SJCRH30 (cell line): ENCODE data around the gene RLF. TPM values are rescaled to one million over a fixed set of nuclear protein-coding genes. Genes with fewer than 3 reads are reported as not detected.
A peak's percentile ranks its signal among the peaks of the same experiment; 100 is the strongest.
"Not testable (repeated sequence)": the region's sequence is repeated elsewhere in the genome, so short reads cannot be mapped to it uniquely, and the experiment has no call there.

Experiments
- DNase-seq, 2 experiments: peaks; one replicate each; pipeline ENCODE4 v3.0.0-alpha.2; 2015 to 2020
- H3K27ac ChIP-seq: fragments of 250-450 bp; sonication (Bioruptor Pico); 2 replicates; pipeline ENCODE4 v1.5.1; 2020; ENCODE audit warnings: mild to moderate bottlenecking, moderate library complexity
- H3K27me3 ChIP-seq: fragments of 250-450 bp; sonication (Bioruptor Pico); 2 replicates; pipeline ENCODE4 v1.5.1; 2020; ENCODE audit warnings: mild to moderate bottlenecking, moderate library complexity
- H3K36me3 ChIP-seq: fragments of 250-450 bp; sonication (Bioruptor Pico); 2 replicates; pipeline ENCODE4 v1.5.1; 2020; ENCODE audit warnings: mild to moderate bottlenecking, moderate library complexity
- H3K4me1 ChIP-seq: fragments of 250-450 bp; sonication (Bioruptor Pico); 2 replicates; pipeline ENCODE4 v1.5.1; 2020; ENCODE audit warnings: mild to moderate bottlenecking, moderate library complexity
- H3K4me3 ChIP-seq: fragments of 250-450 bp; sonication (Bioruptor Pico); 2 replicates; pipeline ENCODE4 v1.5.1; 2020; ENCODE audit warnings: mild to moderate bottlenecking, moderate library complexity
- H3K9me3 ChIP-seq: fragments of 250-450 bp; sonication (Bioruptor Pico); replicated peaks from 2 replicates; pipeline ENCODE4 v1.5.1; 2020; ENCODE audit warnings: mild to moderate bottlenecking, moderate library complexity
- total RNA-seq: library from RNA; depleted of rRNA; stranded (reverse); fragments of >200 nt; shearing (Covaris generic); gene quantifications from 2 replicates; pipeline ENCODE4 v1.2.3, GENCODE V29; 2014

Gene RLF
- total RNA-seq, 1 experiment from 2014 or later: 37.5 TPM

DNA sequence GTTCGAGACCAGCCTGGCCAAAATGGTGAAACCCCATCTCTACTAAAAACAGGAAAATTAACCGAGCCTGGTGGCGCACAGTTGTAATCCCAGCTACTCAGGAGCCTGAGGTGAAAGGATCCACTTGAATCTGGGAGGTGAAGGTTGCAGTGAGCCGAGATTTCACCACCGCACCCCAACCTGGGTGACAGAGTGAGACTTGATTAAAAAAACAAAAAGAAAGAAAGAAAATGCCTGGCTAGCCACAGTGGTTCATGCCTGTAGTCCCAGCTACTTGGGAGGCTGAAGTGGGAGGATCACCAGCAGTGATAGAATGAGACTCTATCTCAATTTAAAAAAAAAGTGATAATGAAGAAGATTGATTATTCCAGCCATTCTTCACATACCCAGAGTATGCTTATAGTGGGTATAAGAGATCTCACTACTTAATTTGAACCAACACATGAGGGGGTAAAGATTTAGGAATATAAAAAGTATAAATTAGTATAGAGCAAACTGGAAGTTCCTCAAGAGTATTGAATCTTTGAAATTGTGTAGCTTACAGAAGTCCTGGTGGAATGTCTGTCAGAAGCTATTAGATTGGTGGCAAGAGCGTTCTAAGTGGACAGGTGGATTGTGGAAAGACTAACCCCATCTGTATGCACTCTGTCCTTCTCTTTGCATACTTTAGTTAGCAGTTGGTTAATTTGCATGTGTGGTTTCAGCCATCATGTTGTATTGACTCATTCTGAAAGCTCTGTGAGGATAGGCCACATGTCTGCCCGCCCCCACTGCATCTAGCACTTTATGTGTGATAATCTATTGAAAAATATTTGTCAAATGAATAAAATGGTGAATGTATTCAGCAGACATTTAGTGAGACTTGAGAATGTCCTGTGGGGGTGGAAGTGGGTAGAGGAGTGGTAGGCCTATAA, 25.0 kb downstream of the RLF start:
- DNase-seq: peak in 1 of 2 experiments; percentile 22
- no peaks in the 10 kb centered on the region for H3K9me3 ChIP-seq
- no peak overlapping the region for H3K27ac ChIP-seq
- no peak overlapping the region for H3K4me3 ChIP-seq
- H3K4me1 ChIP-seq: peaks cover 10% of the 10 kb centered on the region; the same call in 1 of the 2 replicates
- peaks cover 12% of the 10 kb centered on the region for H3K36me3 ChIP-seq
- H3K27me3 ChIP-seq: no peaks in the 10 kb centered on the region

DNA sequence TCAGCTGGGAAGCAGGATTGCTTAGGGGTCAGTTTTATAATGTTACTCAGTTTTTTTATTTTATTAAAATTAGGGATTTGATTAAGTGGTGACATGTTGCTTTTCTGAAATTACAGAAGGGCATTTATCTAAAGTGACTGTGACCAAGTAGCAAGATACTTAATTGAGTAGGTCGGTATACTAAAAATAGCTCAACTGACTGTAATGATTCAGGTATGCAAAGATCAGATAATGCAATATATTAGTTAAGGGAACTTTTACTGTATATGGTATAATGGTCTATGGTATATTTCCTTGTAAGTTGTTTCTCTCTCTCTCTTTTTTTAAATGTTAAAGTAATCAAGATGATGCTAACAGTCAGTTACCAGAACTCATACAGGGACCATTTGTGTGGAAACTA, 26.2 kb downstream of the RLF start:
- no peak for DNase-seq
- Histone ChIP-seq H3K27ac (no peak overlapping the region), H3K9me3 (no peaks in the 10 kb centered on the region), H3K4me3 (no peak overlapping the region), H3K36me3 (peaks cover 20% of the 10 kb centered on the region), H3K27me3 (no peaks in the 10 kb centered on the region), H3K4me1 (peaks cover 10% of the 10 kb centered on the region; the same call in 1 of the 2 replicates)

DNA sequence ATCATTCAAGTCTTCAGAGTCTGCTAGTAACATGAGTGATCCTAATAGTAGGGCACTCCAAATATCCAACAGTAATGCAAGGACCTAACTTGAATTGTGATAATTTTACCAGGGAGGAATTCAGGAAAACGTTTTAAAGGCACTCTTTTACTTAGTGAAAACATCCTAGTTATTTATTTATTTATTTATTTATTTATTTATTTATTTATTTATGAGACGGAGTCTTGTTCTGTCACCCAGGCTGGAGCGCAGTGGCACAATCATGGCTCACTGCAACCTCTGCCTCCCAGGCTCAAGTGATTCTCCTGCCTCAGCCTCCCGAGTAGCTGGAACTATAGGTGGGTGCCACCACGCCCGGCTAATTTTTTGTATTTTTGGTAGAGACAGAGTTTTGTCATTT, 33.5 kb downstream of the RLF start:
- H3K27me3 ChIP-seq, DNase-seq, H3K4me3 ChIP-seq, H3K4me1 ChIP-seq, H3K27ac ChIP-seq, H3K9me3 ChIP-seq: not testable (repeated sequence)
- H3K36me3 ChIP-seq: peaks cover 31% of the 10 kb centered on the region

DNA sequence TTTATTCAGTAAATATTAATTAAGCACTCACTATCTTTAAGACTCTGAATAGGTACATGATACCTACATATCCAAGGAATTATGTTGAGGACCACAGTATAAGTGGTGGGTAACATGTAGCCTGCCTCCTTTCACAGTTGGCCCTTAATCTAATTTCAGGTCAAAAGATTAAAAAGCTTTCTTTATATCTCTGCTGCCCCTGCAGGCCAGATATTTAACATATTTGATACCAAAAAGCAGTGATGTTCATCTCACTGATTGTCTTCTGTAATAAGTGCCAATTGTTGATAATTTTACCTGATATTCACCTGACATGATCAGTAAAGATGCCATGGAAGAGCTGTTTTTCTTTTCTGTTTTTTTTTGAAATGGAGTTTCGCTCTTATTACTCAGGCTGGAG, 36.5 kb downstream of the RLF start:
- Histone ChIP-seq H3K27ac (no peak overlapping the region), H3K27me3 (no peaks in the 10 kb centered on the region), H3K4me3 (no peak overlapping the region), H3K4me1 (no peaks in the 10 kb centered on the region), H3K9me3 (no peaks in the 10 kb centered on the region), H3K36me3 (peaks cover 20% of the 10 kb centered on the region)
- DNase-seq: no peak

DNA sequence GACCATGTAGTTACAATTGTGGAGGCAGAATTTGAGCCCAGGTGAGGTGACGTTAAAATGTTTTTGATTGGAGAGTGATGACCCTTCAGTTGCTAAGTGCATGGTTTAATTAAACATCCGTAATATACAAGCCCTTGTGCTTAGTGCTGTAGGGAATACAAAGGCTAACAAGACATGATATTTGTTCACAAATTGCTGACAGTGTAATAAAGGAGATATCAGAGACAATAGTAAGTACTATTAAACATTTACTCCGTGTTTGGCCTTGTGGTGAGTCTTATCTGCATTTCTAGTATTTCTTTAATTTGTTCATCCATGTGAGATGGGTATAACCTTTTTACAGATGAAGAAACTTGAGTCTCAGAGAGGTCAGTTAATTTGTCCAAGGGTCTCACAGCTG, 37.9 kb downstream of the RLF start:
- H3K27me3 ChIP-seq: no peaks in the 10 kb centered on the region
- H3K36me3 ChIP-seq: peaks cover 22% of the 10 kb centered on the region
- H3K4me3 ChIP-seq: no peak overlapping the region
- no peak for DNase-seq
- no peaks in the 10 kb centered on the region for H3K9me3 ChIP-seq
- no peaks in the 10 kb centered on the region for H3K4me1 ChIP-seq
- H3K27ac ChIP-seq: no peak overlapping the region

DNA sequence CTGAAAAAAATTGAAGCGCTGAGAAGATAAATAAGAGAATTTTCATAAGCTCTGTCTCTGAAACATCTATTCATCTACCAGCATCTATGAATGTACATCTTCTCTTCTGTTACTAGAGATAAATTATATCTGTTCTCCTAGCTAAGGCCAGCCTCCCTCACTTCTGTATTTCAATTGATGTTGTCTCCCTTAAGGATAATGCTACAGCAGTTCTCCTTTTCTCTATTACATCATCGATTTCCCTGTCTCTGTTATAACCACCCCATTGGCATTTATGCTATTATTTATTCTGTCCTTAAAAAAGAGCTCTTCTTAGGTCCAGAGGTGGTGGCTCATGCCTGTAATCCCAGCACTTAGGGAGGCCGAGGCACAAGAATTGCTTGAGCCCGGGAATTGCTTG, 43.7 kb downstream of the RLF start:
- no peak overlapping the region for H3K4me3 ChIP-seq
- DNase-seq: no peak
- no peaks in the 10 kb centered on the region for H3K4me1 ChIP-seq
- H3K9me3 ChIP-seq: no peaks in the 10 kb centered on the region
- H3K27me3 ChIP-seq: no peaks in the 10 kb centered on the region
- no peak overlapping the region for H3K27ac ChIP-seq
- H3K36me3 ChIP-seq: peaks cover 27% of the 10 kb centered on the region

DNA sequence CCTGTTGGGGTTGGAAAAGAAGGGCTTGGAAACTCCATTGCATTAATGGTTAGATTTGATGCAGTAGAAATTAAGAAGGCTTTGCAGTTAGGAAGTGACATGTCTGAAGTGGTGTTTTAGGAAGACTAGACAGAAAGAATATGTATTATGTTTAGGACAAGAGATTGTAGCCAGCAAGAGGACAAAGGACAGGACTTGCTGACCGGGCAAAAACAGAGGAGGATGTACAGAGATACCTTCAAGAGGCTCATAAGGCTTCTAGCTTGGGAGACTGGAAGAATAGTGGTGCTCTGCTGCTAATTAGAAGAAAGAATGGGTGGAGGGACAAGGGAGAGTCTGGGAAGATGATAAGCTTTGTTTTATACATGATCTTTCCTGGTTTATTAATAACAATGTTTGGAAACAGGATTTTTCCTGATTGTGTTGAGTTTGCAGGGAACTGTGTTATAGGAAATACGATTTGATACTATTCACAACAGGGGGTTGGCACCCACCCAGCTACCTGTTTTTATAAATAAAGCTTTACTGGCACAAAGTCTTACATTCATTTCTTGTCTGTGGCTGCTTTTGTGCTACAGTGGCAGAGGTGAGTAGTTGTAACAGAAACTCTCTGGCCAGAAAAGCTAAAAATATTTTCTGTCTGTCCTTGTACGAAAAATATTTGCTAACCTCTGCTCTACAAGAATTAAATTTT, 49.5 kb downstream of the RLF start:
- 0 out of 2 replicates have a peak, but pooled peaks cover 3% of the 10 kb centered on the region for H3K9me3 ChIP-seq
- peaks cover 47% of the 10 kb centered on the region for H3K36me3 ChIP-seq
- no peak for DNase-seq
- H3K27me3 ChIP-seq: no peaks in the 10 kb centered on the region
- no peaks in the 10 kb centered on the region for H3K4me1 ChIP-seq
- H3K4me3 ChIP-seq: no peak overlapping the region
- no peak overlapping the region for H3K27ac ChIP-seq

DNA sequence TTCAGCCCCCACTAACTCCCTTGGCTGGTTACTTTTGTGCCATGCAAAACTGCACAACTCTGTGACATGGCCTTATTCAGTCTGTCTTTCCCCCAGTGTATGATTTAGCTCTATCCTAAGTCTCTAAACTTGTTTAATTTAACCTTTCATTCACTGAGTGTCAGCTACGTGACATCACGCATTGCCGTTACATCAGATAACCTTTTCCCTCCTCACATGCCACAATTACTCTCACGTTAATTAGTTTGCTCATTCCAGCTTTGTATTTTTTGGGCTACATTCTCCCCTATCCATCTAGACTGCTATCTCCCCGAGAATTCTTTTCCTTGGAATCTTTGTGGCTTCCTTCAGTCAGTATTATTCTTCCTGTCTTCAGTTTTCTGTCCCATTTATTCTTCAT, 57.1 kb downstream of the RLF start:
- H3K27ac ChIP-seq: no peak overlapping the region
- no peak overlapping the region for H3K4me3 ChIP-seq
- no peak for DNase-seq
- no peaks in the 10 kb centered on the region for H3K9me3 ChIP-seq
- H3K4me1 ChIP-seq: no peaks in the 10 kb centered on the region; the same call in 1 of the 2 replicates
- no peaks in the 10 kb centered on the region for H3K27me3 ChIP-seq
- H3K36me3 ChIP-seq: peaks cover 25% of the 10 kb centered on the region

DNA sequence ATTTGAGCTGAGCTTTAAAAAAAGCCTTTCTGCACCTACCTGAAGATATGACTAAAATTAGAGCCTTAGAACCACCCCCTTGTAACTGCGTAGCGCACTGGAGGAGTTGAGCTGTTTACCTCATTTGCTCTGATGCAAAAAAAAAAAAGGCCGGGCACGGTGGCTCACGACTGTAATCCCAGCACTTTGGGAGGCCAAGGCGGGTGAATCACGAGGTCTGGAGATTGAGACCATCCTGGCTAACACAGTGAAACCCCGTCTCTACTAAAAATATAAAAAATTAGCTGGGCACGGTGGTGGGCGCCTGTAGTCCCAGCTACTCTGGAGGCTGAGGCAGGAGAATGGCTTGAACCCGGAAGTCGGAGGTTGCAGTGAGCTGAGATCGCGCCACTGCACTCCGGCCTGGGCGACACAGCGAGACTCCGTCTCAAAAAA, 60.3 kb downstream of the RLF start:
- DNase-seq, H3K9me3 ChIP-seq, H3K27ac ChIP-seq, H3K4me3 ChIP-seq, H3K27me3 ChIP-seq, H3K4me1 ChIP-seq: not testable (repeated sequence)
- peaks cover 19% of the 10 kb centered on the region for H3K36me3 ChIP-seq

DNA sequence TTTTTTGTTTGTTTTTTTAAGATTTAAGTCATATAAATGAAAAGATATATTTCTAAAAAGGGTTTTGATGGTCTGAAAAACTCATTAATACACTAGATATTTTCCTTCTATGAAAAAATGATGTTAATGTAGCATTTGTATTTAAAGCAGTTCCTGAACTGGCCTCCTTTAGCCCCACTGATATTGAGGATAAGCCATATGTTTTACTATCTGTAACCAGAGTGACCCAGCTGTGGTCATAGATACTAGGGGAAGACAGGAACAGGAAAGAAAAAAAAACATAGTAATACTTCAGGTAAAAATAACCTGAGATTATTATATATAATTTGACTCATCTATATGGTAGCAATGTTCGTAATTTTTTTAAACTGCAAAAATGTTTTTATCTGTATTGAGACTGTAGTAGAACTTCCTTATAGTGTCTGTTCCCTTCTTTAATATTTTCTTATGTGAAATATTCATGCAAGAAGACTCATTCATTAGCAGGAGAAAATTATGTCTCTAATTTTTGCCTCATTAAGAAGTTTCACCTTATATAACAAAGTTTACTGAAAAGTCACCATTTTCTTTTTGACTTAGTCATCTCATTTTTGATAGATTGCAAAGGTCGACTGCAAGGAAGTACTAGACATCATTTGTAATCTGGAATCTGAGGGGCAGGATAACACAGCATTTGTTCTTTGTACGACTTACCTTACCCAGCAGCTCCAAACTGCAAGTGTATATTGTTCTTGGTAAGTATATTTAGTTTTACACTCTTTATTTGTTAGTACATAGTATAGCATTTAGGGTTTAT, 61.0 kb downstream of the RLF start:
- H3K9me3 ChIP-seq: no peaks in the 10 kb centered on the region
- H3K27me3 ChIP-seq: no peaks in the 10 kb centered on the region
- DNase-seq: no peak
- no peak overlapping the region for H3K27ac ChIP-seq
- H3K4me3 ChIP-seq: no peak overlapping the region
- no peaks in the 10 kb centered on the region; the same call in 1 of the 2 replicates for H3K4me1 ChIP-seq
- peaks cover 22% of the 10 kb centered on the region for H3K36me3 ChIP-seq

DNA sequence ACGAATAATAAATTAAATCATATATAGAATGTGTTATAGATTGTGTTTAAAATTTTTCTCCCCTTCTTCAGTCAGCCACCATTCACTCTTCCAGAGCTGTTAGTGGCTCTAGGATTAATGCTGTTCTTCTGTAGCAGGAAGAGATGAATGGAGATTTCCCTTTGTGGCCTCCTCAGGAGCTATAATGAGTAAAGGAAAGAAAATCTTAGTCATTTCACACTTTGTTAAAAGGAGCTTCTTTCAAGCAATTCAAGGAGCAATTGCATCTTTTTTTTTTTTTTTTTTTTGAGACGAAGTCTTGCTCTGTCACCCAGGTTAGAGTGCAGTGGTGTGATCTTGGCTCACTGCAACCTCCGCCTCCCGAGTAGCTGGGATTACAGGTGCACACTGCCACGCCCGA, 62.9 kb downstream of the RLF start:
- DNase-seq: no peak
- no peaks in the 10 kb centered on the region for H3K27me3 ChIP-seq

DNA sequence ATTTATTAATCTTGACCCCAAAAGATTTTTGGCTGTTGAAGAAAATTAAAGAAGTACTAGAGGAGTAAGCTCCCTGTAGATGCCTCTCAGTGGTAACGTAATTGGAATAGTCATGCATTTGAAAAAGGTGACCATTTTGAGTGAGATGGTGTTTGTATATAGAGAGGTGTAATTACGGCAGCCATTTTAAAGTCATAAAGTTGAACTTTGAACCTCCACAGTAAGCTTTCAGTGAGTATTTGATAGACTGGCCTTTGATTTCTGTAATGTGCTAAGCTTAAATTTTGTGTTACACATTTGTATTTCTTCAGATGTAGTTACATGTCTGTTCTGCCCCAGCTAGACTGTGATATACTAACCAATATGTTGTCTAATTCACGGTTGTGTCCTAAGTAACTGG, 65.0 kb downstream of the RLF start:
- Histone ChIP-seq H3K4me1 (no peaks in the 10 kb centered on the region), H3K36me3 (peaks cover 28% of the 10 kb centered on the region), H3K9me3 (no peaks in the 10 kb centered on the region), H3K4me3 (no peak overlapping the region), H3K27ac (no peak overlapping the region), H3K27me3 (no peaks in the 10 kb centered on the region)
- DNase-seq: no peak

More for the DNA sequence above, 62.9 kb downstream of the RLF start:
- H3K36me3 ChIP-seq: peaks cover 27% of the 10 kb centered on the region
- no peaks in the 10 kb centered on the region for H3K9me3 ChIP-seq
- H3K4me3 ChIP-seq: no peak overlapping the region
- no peaks in the 10 kb centered on the region; the same call in 1 of the 2 replicates for H3K4me1 ChIP-seq
- H3K27ac ChIP-seq: no peak overlapping the region

DNA sequence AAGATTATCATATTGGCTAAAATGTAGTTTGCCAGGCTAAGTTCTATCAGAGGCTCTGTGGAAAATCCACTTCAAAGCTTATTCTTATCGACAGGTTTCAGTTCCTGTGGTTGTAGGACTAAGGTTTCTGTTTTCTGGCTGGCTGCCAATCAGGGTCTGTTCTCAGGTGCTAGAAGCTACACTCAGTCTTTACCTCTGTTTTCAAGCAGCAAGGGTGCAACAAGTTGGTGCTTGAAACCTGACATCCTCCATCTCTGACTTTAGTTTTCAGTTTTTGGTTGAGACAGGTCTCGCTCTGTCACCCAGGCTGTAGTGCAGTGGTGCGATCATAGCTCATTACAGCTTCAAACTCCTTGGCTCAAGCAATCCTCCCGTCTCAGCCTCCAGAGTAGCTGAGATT, 71.3 kb downstream of the RLF start:
- no peak for DNase-seq
- no peaks in the 10 kb centered on the region for H3K4me1 ChIP-seq
- peaks cover 44% of the 10 kb centered on the region for H3K36me3 ChIP-seq

DNA sequence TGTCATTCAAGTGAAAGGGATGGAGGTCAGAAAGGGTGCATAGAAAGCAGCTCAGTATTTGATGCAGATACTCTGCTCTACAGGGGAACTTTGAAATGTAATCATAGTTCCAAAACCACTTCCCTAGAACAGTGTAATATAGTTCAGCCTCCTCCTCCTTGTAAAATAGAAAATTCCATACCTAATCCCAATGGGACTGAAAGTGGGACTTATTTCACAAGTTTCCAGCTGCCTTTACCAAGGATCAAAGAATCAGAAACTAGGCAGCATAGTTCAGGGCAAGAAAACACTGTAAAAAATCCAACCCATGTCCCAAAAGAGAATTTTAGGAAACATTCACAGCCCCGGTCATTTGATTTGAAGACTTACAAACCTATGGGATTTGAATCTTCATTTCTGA, 78.4 kb downstream of the RLF start:
- Histone ChIP-seq H3K27me3 (no peaks in the 10 kb centered on the region), H3K27ac (no peak overlapping the region), H3K36me3 (peaks cover 41% of the 10 kb centered on the region), H3K4me1 (peaks cover 4% of the 10 kb centered on the region), H3K9me3 (no peaks in the 10 kb centered on the region), H3K4me3 (no peak overlapping the region)
- DNase-seq: no peak

More for the DNA sequence above, 71.3 kb downstream of the RLF start:
- Histone ChIP-seq H3K9me3 (no peaks in the 10 kb centered on the region), H3K27me3 (no peaks in the 10 kb centered on the region), H3K4me3 (no peak overlapping the region), H3K27ac (no peak overlapping the region)

DNA sequence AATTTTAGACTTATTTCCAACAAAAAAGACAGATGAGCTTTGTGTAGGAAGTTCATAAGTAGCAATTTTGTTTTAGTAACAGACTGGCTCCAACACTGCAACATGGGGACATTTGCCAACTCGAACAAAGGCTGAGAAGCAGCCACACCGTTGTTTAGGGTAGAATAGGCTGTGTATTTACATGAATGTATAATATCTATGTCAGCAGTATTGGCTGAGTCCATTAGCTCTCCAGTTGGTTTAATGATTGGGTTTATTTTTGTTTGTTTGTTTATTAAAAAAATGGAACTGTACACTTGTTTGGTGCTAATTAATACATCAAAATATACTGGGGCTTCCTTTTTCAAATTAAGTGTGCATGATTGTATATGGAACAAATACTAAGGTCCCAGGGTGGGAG, 79.2 kb downstream of the RLF start:
- peaks cover 37% of the 10 kb centered on the region for H3K36me3 ChIP-seq
- peaks cover 10% of the 10 kb centered on the region for H3K4me1 ChIP-seq

More for the DNA sequence above, 79.2 kb downstream of the RLF start:
- H3K4me3 ChIP-seq: no peak overlapping the region
- no peaks in the 10 kb centered on the region for H3K9me3 ChIP-seq
- H3K27me3 ChIP-seq: no peaks in the 10 kb centered on the region
- no peak for DNase-seq
- no peak overlapping the region for H3K27ac ChIP-seq
